Liver (tissue), 3 donors: ENCODE results near the gene CILP.

ENCODE experiments used
- ATF3 ChIP-seq: IDR thresholded peaks from 2 replicates; pipeline ENCODE4 v1.6.1; 2016; ENCODE audit warnings: antibody characterized with exemption
- CTCF ChIP-seq: fragments of 150-350 bp; IDR thresholded peaks from 2 replicates; pipeline ENCODE4 v1.5.1; 2017; ENCODE audit warnings: improper control_type of control experiment, low read depth, low read length; ENCODE audit not compliant: missing input control
- TF ChIP-seq, protein P1 (sequence below): IDR thresholded peaks from 2 replicates; pipeline ENCODE4 v1.6.1; 2016; ENCODE audit warnings: antibody characterized with exemption
- donor health status: healthy.
- donor health status: healthy.

DNA sequence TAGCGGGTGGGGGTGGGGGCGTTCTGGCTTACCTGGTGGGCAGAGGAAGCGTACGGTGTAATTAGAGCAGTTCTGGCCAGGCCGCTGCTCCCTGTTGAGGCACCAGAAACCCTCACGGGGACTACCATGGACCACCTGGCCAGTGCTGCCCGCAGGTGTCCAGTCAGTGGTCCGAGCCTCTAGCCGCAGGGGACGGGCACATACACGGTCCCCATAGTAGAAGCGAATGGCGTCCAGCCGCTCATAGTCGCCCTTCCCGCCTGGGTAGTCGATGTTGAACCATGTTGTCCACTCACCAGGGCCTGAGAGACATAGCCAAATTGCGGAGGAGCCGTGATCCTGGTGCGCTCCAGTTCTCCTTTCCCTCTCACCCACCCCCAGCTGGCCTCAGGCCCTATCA is 4.5 kb downstream of the CILP start:
- no peak for TF ChIP-seq ATF3
- no peak for TF ChIP-seq CTCF
- TF ChIP-seq, protein P1, sequence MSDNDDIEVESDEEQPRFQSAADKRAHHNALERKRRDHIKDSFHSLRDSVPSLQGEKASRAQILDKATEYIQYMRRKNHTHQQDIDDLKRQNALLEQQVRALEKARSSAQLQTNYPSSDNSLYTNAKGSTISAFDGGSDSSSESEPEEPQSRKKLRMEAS = no peak
